HG03439 (cell line): Measurements from ENCODE around the gene FAM200B.

Source experiments
- ATAC-seq: cut with Tn5 transposase; IDR thresholded peaks from one replicate; pipeline ENCODE4 v1.9.1; 2021; ENCODE audit warnings: mild to moderate bottlenecking, moderate library complexity; ENCODE audit not compliant: unreplicated experiment

The FAM200B gene

DNA sequence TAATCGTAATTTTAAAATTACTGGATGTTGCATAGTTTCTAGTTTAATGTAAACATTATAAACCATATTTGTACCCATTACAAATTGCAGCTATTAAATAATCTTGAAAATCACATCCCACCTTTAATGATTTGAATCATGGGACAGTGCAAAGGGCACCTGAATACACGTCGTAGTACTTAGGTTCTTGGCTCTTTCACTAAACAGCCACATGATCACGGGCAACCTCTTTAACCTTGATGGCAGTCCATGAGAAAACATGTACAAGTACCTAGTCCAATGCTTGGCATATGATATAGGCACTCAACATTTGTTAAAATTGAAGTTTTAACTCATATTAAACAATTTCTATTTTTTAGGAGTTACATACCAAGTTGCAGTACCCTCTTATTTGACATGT lies 14.6 kb upstream of the FAM200B start:
- no peak for ATAC-seq

DNA sequence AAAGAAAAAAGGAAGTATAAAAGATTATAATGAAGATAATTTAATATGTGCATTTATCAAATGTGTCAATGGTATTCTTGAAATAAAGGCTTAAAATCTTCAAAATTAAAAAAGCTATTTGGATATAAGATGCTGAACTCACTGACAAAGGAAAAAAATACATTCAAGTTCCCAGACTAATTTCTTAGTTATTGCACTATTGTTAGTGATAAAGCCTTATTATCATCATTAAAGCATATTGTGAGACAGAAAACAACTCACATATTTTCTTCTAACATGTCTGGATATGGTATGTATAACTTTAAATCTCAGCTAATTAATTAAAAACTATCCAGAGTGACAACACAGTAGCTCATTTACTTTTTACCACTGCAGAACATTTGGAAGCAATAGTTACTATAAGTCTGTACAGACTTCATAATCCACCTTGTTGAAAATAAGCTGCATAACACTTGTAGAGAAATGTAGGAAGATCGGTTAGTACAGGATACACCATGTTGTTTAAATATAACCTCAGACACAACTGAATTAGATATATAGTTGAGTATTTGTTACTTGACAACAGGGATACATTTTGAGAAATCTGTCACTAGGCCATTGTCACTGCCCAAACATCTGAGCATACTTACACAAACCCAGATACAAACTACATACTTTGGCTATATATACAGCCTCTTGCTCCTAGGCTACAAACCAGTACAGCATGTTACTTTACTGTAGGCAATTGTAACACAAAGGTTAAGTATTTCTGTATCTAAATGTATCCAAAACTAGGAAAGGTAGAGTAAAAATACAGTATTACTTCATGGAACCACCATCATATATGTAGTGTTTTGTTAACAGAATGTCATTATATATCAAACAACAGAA lies 12.8 kb upstream of the FAM200B start:
- ATAC-seq, result no peak

DNA sequence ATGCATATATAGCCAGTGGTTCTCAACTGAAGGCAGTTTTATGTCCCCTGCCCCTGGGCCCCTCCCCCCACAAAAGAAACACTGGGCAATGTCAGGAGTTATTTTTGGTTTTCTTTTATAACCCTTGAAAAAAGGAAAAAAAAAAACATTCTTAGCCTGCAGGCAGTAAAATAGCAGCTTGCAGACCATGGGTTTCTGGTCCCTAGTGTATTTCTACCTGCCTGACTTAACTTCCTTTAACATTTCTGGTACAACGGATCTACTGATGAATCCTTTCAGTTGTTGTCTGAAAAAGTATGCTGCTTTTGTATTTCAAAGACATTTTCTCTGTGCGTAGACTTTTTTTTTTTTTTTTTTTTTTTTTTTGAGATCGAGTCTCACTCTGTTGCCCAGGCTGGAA lies 11.1 kb upstream of the FAM200B start:
- ATAC-seq, result no peak

DNA sequence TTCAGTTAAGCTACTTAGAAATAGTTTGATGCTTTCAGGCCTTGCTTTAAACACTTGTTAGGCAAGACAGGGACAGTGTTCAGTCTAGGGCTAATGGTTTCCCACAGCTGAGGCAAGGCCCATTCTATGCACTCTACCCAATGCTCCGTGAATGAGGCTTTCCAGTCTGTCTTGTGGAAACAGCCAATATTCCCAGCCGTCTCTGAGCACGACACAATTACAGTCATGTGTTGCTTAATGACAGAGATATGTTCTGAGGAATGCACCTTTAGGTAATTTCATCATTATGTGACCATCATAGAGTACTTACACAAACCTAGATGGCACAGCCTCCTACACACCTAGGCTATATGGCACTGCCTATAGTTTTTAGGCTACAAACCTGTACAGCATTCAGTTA lies 9.5 kb upstream of the FAM200B start:
- no peak for ATAC-seq

DNA sequence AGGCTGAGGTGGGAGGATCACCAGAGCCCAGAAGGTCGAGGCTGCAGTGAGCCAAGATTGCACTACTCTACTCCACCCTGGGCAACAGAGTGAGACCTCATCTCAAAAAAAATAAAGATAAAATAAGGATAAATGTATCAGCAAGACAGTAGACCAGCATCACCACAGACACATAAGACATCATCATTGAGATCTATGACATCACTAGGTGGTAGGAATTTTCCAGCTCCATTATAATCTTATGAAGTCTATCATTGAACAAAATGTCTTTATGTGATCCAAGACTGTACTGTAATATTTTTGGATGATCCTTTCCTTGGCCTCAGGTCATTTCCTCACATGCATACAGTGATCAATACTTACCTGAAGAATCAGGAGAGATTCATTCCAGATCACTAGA lies 8.3 kb upstream of the FAM200B start:
- no peak for ATAC-seq

DNA sequence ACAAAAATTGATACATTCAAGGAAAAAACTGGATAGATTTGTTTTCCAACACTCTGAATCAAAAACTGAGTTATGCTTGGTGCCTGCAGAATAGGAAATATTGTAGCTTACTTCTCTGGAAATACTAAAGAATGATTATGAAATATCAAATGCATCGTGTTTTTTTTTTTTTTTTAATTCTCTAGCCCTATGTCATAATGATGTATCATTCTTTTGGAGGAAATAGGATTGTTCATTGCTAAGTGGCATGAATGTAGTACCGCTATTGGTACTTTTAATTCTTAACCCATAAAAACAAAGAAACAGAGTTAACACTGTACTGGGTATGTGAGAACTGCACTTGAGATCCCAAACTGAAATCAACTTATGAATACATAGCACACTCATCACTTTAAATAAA lies 7.6 kb upstream of the FAM200B start:
- no peak for ATAC-seq

DNA sequence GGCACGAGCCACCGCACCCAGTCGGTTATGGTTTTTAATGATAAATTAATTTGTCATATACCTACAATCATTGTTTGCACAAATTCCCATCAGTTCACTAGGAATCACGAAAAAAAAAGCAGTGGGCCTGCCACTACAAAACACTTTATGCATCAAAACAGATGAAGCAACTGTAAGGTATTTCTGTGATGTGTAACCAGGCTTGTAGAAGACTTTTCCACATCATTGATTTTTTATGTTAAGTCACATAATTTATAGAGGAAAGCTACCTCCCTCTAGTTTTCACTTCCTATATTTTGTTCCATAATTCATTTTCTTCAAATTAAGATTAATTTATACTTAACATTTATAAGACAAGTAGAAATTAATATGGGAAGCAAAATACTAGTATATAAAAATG lies 6.7 kb upstream of the FAM200B start:
- no peak for ATAC-seq

DNA sequence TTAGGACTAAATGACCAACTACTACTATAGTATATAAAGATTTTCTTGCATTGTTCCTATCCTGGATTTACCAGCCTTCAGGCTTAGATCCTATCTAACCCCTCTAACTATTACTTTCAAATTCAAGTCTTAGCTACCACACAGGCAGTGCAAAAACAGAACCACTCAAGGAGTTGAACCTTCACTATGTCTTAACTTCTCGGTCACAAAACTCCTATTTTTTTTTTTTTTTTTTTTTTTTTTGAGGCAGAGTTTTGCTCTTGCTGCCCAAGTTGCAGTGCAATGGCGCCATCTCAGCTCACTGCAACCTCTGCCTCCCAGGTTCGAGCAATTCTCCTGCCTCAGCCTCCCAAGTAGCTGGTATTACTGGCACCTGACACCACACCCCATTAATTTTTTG lies 6.3 kb upstream of the FAM200B start:
- no peak for ATAC-seq

DNA sequence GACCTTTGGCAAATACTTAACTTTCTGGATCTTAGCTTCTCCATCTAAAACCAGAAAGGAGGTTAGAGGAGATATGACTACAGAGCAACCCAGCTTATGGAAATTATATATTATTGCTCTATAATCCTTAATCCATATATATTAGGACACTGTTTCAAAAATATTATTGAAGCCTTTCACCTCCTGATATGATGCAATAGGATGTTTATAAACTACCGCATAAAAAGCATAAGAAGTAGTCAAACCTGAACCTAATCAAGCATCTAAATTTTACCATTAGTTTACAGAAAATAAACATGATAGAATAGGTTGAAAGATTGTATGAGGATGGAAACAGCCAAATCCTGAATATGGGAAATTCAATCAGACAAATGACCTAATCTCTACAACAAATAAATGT lies 5.6 kb upstream of the FAM200B start:
- no peak for ATAC-seq

DNA sequence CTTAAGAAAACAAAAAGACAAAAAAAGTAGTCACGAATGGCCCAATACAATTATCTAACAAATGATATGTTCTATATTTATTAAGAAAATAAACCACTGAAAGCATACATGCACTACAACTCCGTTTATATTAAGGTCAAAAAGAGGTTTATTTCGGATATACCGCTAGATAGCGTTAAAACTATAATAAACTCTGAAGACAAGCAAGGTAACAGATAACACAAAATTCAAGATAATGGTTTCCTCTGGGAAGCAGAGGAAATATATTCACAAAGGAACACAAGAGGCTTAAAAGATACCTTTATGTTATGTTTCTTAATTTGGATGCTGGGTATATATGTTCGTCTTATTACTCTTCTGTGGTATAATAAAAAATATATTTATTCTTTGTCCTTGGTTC lies 4.7 kb upstream of the FAM200B start:
- no peak for ATAC-seq

DNA sequence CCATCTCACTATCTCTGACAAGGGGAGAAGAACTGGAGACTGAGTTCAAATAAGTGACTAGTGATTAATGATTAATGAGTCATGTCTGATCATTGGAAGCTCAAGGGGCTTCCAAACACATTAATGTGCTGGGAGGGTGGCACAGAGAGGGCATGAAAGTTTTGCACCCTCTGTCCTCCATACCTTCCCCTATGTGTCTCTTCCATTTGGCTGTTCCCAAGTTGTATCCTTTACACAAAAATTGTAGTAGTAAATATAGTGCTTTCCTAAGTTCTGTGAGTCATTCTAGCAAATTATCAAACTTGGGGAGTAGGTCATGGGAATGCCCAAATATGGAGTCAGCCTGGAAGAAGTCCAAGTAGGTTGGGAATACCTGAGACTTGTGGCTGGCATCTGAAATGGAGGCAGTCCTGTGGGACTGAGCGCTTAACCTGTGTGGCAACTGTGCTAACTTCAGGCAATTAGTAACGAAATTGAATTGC lies 4.1 kb upstream of the FAM200B start:
- no peak for ATAC-seq

DNA sequence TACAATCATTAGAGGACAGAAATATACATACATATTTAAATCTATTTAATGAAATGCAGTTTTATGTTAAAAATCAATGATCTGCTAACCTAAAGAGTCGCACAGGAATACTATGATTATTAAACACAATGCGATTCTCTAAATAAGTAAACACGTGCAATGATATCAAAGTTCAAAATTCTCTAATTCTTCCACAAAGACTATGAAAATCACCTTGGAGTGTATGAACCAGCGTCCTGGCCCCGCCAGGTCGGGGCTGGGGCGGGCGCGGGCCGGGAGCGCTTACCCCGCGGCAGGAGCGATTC lies 608 bp upstream of the FAM200B start:
- ATAC-seq, result no peak

DNA sequence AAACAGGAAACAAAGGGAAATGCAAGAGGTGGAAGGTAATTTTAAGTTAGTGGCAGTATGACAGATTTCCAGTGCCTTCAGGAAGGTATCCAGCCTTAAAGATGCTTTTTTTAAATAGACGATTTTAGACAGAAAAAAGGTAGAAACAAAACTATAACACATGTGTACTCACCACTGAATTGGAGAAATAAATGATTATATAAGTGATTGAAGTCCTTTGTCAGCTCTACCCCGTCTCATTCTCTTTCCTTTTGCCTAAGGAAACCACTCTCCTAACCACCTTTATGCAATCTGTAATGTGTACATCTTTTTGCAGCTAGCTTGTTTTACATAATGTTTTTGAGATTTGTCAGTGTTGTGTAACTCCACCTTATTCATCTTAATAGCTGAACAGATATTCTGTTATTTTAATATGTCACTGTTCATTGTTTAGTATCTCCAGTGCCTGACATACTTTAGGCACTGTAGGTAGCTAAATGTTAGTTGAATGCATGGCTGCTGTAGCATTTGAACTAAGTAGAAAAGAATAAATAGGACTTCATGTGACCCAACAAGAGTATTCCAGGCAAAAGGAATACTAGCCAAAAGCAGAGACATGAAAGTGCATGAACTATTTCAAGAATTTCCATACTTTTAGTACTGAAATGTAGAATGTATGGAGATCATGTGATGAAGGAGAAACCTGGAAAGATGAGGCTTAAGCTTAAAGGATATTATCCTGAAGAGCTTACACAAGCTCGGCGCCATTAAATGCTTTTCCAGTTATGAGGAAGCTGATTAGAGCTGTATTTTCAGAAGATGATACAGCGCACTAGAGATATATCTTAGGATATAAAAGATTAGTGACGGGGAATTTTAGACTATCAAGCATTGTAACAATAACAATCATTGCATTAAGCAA lies 865 bp downstream of the FAM200B start:
- no peak for ATAC-seq

DNA sequence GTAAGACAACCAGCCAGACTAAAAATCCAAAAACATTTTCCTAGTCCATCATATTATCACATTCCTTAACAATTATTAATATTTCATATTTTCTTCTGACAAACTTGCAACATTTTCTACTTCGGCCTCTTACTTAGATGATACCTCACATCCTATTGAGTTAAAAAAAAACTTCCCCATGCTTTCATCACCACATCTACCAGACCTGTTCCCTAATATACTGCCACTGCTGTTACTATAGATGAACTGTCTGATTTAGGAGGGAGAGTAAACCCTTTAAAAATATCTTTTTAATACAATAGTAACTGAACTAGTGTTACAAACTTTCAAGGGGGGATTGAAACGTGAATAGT lies 1.5 kb downstream of the FAM200B start:
- no peak for ATAC-seq

DNA sequence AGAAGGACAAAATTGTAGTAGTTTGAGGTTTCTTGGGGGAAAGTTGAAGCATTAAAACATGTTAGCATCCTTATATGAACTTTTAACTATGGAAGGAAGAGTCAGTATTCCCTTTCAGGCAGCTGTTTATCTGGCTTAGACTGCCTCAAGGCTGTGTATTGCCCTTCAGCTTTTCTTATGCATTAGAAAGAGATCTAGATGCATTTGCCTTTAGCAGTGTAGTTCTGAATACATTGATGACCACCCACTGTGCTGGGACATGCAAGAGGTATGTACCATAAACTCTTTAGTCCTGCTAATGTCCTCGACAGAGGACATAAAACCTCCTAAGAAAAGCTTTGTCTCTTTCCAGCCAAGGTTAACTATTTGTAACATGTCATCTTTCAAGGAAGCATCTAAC lies 2.9 kb downstream of the FAM200B start:
- no peak for ATAC-seq

DNA sequence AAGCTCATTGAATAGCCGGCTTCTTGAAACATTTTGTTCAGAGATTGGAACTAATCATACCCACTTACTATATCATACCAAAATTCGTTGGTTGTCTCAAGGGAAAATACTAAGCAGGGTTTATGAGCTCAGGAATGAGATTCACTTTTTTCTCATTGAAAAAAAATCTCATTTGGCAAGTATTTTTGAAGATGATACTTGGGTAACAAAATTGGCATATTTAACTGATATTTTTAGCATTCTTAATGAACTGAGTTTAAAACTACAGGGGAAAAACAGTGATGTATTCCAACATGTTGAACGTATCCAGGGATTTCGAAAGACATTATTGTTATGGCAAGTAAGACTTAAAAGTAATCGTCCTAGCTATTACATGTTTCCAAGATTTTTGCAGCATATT lies 6.4 kb downstream of the FAM200B start:
- ATAC-seq, result no peak

DNA sequence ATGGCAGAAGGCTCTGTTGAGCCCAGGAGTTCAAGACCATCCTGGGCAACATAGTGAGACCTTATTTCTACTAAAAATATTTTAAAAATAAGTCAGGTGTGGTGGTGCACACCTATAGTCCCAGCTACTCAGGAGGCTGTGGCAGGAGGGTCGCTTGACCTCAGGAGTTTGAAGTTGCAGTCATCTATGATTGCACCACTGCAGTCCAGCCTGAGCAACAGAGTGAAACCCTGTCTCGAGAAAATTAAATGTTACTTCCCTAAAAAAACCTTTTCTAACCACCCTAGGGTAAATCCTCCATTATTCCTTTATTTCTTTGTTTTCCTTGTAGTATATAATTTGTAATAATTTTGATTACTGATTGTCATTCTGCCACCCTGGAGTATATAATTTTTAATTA lies 7.9 kb downstream of the FAM200B start:
- no peak for ATAC-seq

DNA sequence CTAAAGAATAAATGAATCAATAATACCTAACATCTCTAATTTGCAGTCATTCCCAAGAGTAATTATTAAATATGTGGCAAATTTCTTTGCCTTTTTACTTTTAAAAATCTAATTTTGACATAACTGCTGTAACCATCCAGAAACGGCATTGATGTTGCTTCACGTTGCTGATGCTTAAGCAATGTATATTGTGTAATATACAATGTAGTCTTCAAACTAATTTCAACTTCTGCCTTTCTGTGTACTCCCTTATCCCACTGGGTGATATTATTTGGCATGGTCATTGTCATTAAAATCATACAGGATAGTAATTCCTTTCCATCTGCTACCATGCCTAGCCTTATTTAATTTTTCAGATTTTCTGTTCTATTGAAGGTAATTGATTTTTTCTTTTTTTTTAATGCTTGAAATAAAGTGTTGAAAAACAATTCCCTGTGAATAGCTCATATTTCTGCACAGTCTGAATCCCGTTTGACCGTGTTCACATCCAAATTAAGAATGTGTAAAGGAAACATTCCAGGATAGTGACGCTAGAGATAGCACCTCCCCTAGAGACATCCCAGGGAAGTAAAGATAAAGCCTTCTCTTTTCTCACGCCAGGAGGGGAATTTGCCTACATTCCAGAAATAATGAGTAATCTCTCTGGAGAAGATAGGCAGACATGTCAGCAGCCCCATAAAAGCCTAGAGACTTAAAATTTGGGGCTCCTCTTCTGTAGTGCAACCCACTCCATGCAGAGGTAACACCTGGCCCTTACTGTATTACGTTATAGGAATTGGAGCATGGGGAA lies 8.6 kb downstream of the FAM200B start:
- ATAC-seq, result no peak

DNA sequence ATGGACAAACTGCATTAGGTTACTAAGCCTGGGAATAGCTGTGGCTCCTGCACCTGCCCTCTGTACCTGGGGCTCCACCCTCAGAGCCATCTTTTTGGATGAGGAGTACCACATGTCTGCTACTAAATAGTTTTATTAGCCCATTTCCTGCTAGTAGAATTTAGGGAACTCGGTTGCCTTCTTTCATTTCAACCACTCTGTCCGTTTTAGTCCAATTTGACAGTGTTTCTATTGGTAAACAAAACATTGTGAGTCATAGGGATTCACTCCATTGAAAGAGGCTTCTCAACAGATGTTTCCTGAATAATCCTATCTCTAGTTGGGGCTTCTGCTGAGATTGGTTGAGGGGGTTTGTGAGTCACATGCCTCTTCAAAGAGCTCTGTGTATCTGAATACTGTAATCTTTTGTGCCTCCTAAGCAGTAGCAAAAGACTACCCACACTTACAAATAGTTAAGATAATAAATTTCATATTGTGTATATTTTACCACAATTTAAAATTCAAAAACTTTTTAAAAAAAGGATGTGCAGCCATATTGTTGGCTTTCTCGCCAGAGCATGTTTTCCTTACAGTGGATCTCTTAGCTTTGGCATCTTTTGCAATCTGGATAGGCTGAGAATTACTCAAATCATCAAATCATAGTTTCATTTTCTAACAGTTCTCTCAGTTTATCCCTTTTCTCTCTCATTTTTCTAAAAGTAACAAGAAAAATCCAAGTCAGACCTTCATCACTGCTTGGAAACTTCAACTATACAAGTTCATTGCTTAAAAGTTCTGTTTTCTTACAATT lies 9.9 kb downstream of the FAM200B start:
- ATAC-seq, result no peak

DNA sequence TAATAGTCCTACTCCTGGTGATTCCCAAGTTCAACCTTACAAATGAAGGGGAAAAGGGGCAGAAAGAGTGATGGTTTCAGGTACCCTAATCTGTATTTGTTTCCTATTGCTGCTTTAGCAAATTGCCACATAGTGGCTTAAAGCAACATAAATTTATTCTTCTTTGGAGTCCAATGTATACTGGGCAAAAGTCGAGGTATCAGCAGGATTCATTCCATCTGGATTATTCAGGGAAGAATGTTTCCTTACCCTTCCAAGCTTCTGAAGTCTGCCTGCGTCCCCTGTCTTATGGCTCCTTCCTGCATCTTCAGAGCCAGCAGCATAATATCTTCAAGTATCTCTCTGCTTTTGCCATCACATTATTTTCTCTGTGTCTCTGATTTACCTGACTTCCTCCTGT lies 11.0 kb downstream of the FAM200B start:
- ATAC-seq, result no peak

DNA sequence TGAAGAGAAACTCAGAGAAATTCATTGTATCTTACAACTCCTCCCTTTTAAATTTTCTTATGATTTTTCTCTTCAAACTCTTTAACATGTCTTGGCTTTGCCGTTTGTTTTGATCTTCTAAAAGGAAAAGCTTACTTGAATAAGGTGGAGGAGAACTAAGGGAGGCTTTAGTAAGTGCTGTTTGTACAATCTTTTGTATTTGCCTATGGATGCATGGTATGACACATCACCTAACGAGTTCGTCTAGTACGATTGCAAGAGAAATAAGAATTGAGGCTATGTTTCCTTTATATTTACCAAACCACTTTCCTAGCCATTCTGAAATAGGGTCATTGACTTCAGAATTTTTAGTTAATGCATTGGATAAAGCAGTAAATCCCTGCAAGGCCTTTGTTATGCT lies 12.8 kb downstream of the FAM200B start:
- ATAC-seq, result no peak
